ENCODE measurements around the gene SAE1. TPM values are rescaled to one million over a fixed set of nuclear protein-coding genes. Genes with fewer than 3 reads are reported as not detected.

SAE1 gene
- total RNA-seq, 1 experiment from 2014 or later, result 251 TPM

DNA sequence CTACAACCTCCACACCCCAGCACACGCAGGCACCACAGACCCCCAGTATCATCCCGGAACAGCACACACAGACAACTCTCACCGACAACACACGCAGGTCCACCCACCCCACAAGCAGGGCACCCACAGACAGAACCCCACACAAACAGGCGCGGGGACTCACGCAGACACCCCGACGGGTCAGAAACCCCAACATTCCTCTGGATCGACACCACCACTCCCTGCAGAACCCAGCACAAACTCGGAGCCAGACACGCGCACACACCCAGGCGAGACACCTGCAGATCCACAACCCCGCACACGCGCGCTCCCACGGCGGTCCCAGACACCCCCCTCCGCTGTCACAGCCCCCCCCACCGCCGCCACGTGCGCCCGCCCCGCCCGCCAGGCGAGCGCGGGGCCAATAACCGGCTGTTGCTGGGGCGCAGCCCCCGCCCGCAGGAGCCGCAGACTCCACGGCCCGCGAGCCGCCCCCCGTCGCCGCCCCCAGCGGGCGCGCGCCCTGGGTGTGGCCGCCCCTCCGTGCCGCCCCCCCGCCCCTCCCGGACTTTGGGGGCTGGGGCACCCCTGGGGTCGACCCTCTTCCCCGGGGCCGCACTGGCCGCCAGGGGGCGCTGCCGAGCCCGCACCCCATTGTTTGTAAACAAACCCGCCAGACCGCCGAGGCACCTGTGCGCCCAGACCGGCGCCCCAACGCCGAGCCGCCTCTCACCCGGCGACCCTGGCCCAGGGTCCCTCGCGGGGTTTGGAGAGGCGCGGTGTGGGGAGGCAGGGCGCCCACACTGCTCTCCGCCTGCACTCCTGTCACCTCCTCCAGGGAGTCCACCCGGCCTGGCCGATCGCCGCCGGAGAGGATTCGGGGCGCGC is 99.7 kb downstream of the SAE1 start:
- Histone ChIP-seq H3K4me1 (peaks cover 41% of the 10 kb centered on the region), H3K9me3 (no peaks in the 10 kb centered on the region), H3K36me3 (ENCODE audit: control insufficient read depth, insufficient read depth, low read length) (no peaks in the 10 kb centered on the region), H3K4me3 (ENCODE audit: low read depth, low read length) (peak overlapping the region; percentile 96), H3K27me3 (replicated peaks; ENCODE audit: control insufficient read depth, insufficient read depth, low read length) (no peaks in the 10 kb centered on the region)
- ChIA-PET POLR2A (no interaction called here), CTCF (interaction anchor here (1.0 kb wide), 1 partner anchor 14 kb away, joined by 3 read pairs; no protein-coding TSS in a partner anchor)
- TF ChIP-seq, protein P1, sequence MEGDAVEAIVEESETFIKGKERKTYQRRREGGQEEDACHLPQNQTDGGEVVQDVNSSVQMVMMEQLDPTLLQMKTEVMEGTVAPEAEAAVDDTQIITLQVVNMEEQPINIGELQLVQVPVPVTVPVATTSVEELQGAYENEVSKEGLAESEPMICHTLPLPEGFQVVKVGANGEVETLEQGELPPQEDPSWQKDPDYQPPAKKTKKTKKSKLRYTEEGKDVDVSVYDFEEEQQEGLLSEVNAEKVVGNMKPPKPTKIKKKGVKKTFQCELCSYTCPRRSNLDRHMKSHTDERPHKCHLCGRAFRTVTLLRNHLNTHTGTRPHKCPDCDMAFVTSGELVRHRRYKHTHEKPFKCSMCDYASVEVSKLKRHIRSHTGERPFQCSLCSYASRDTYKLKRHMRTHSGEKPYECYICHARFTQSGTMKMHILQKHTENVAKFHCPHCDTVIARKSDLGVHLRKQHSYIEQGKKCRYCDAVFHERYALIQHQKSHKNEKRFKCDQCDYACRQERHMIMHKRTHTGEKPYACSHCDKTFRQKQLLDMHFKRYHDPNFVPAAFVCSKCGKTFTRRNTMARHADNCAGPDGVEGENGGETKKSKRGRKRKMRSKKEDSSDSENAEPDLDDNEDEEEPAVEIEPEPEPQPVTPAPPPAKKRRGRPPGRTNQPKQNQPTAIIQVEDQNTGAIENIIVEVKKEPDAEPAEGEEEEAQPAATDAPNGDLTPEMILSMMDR (IDR thresholded peaks at IDR 0.05; ENCODE audit: insufficient read depth in 1 of 2, low read depth in 1 of 2, low read length in 1 of 2, severe bottlenecking in 1 of 2, unreplicated experiment in 1 of 2), result peak; percentile 87 to 95
- H3K4me1 Mint-ChIP-seq (ENCODE audit: low read depth, unreplicated experiment), result peaks cover 21% of the 10 kb centered on the region
- H3K9me3 Mint-ChIP-seq (ENCODE audit: unreplicated experiment), result no peaks in the 10 kb centered on the region
- H3K36me3 Mint-ChIP-seq (ENCODE audit: insufficient read depth, unreplicated experiment), result peaks cover 30% of the 10 kb centered on the region
- BruUV-seq (replicated peaks), result no TSS peak
- H3K27me3 Mint-ChIP-seq (ENCODE audit: insufficient read depth, unreplicated experiment), result no peaks in the 10 kb centered on the region
- no peak overlapping the region for H3K27ac Mint-ChIP-seq (ENCODE audit: unreplicated experiment)
- intact Hi-C loops (cut with micrococcal nuclease; ENCODE audit: unreplicated experiment), result no loop called here
- DNase-seq, result peak; percentile 65 to 80
- H3K4me3 Mint-ChIP-seq (ENCODE audit: unreplicated experiment), result no peak overlapping the region

DNA sequence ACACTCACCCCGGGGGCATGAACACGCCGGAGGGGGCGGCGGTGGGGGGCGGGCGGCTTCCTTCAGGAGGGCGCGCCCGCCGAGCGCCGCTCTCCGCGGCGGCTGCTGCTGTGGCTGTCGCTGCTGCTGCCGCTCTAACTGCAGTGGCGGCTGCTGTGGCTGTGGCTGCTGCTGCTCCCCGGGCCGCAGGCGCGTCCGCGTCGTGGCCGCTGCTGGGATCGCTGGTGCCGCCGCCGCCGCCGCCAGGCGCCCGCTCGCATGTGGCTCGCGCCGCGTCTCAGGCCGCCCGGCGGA is 100.2 kb downstream of the SAE1 start, which contains the start of gene BBC3:
Gene BBC3 (minus strand): TSS at position 279 of the 294 bp plus-strand sequence. CDS start 2,768 bp downstream, outside the sequence.
- peak within 1 kb of the TSS; percentile 73 for H3K4me3 Mint-ChIP-seq (ENCODE audit: unreplicated experiment)
- Histone ChIP-seq H3K4me1 (peaks cover 36% of the 10 kb centered on the region), H3K4me3 (ENCODE audit: low read depth, low read length) (peak within 1 kb of the TSS; percentile 96), H3K9me3 (no peaks in the 10 kb centered on the region), H3K36me3 (ENCODE audit: control insufficient read depth, insufficient read depth, low read length) (no peaks in the 10 kb centered on the region), H3K27me3 (replicated peaks; ENCODE audit: control insufficient read depth, insufficient read depth, low read length) (no peaks in the 10 kb centered on the region)
- TF ChIP-seq, protein P1 (IDR thresholded peaks at IDR 0.05; ENCODE audit: insufficient read depth in 1 of 2, low read depth in 1 of 2, low read length in 1 of 2, severe bottlenecking in 1 of 2, unreplicated experiment in 1 of 2), result no peak
- peak within 1 kb of the TSS; percentile 77 for H3K27ac Mint-ChIP-seq (ENCODE audit: unreplicated experiment)
- no peak for DNase-seq
- H3K36me3 Mint-ChIP-seq (ENCODE audit: insufficient read depth, unreplicated experiment), result peaks cover 27% of the 10 kb centered on the region
- H3K9me3 Mint-ChIP-seq (ENCODE audit: unreplicated experiment), result no peaks in the 10 kb centered on the region
- peaks cover 19% of the 10 kb centered on the region for H3K4me1 Mint-ChIP-seq (ENCODE audit: low read depth, unreplicated experiment)
- no peaks in the 10 kb centered on the region for H3K27me3 Mint-ChIP-seq (ENCODE audit: insufficient read depth, unreplicated experiment)
- no TSS peak for BruUV-seq (replicated peaks)
- ChIA-PET CTCF (interaction anchor here (2.5 kb wide), 1 partner anchor 13 kb away, joined by 14 read pairs; no protein-coding TSS in a partner anchor), POLR2A (no interaction called here)
- intact Hi-C loops (cut with micrococcal nuclease; ENCODE audit: unreplicated experiment), result no loop called here

DNA sequence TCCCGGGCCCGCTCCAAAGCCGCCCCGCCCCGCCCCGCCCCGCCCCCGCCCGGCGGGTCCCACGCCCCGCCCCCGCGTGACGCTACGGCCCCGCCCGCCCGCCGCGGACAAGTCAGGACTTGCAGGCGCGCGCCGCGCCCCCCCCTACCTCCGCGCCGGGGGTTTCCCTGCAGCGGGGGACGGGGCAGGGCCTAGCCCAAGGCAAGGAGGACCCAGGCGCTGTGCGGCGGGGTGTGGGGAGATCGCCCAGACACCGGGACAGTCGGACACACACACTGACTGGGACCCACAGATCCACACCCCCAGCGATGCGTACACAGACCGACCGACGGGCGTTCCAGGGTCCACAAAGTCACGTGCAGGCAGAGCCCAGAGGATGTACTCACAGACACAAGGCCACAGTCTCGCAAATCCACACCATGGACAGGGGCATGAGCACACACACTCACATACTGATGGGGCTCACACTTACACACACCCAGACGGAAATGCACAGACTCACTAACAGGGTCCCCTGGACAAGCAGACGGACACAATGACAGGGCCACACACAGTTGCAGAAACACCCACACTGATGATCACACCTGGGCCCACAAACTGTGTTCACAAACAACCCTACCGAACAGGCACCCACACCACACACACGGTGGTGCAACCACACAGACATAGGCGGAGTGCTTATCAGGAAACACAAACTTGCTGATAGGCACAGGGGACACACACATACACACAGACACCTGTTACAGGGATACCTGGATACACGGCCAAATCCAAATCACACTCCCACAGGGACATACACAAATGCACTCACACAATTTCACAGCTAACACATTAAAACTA is 100.8 kb downstream of the SAE1 start:
- peaks cover 35% of the 10 kb centered on the region for H3K4me1 ChIP-seq
- TF ChIP-seq, protein P1 (IDR thresholded peaks at IDR 0.05; ENCODE audit: insufficient read depth in 1 of 2, low read depth in 1 of 2, low read length in 1 of 2, severe bottlenecking in 1 of 2, unreplicated experiment in 1 of 2), result no peak
- Mint-ChIP-seq H3K36me3 (ENCODE audit: insufficient read depth, unreplicated experiment) (peaks cover 25% of the 10 kb centered on the region), H3K4me1 (ENCODE audit: low read depth, unreplicated experiment) (peaks cover 24% of the 10 kb centered on the region), H3K4me3 (ENCODE audit: unreplicated experiment) (peak overlapping the region; percentile 73), H3K27me3 (ENCODE audit: insufficient read depth, unreplicated experiment) (no peaks in the 10 kb centered on the region), H3K27ac (ENCODE audit: unreplicated experiment) (peak overlapping the region; percentile 77), H3K9me3 (ENCODE audit: unreplicated experiment) (no peaks in the 10 kb centered on the region)
- intact Hi-C loops (cut with micrococcal nuclease; ENCODE audit: unreplicated experiment), result no loop called here
- ChIA-PET CTCF (interaction anchor here (2.5 kb wide), 1 partner anchor 13 kb away, joined by 14 read pairs; no protein-coding TSS in a partner anchor), POLR2A (interaction anchor here (1.1 to 1.4 kb wide), 2 partner anchors 13 to 21 kb away, joined by 3 to 7 read pairs; no protein-coding TSS in a partner anchor)
- peak; percentile 91 to 92 for DNase-seq
- H3K4me3 ChIP-seq (ENCODE audit: low read depth, low read length), result peak overlapping the region; percentile 96
- no peaks in the 10 kb centered on the region for H3K36me3 ChIP-seq (ENCODE audit: control insufficient read depth, insufficient read depth, low read length)
- BruUV-seq (replicated peaks), result TSS peak; percentile 6
- H3K9me3 ChIP-seq, result 0 out of 2 replicates have a peak, but pooled peaks cover 1% of the 10 kb centered on the region
- H3K27me3 ChIP-seq (replicated peaks; ENCODE audit: control insufficient read depth, insufficient read depth, low read length), result no peaks in the 10 kb centered on the region

Measured in Caco-2 (cell line).